ENCODE results near the gene TPH1. TPM values are rescaled to one million over a fixed set of nuclear protein-coding genes. Genes with fewer than 3 reads are reported as not detected.

Gene TPH1
- total RNA-seq, 1 experiment from 2014 or later = 0.32 TPM

GRCh38 chr11:18065572-18065971, 19.5 kb upstream of the TPH1 start:
- H3K4me3 Mint-ChIP-seq (ENCODE audit: unreplicated experiment) = no peak overlapping the region
- CTCF ChIA-PET = no interaction called here
- intact Hi-C loops (cut with micrococcal nuclease; ENCODE audit: unreplicated experiment) = no loop called here
- Histone ChIP-seq H3K9me3 (no peaks in the 10 kb centered on the region), H3K4me1 (no peaks in the 10 kb centered on the region), H3K4me3 (ENCODE audit: low read depth, low read length) (no peak overlapping the region), H3K36me3 (ENCODE audit: control insufficient read depth, insufficient read depth, low read length) (no peaks in the 10 kb centered on the region; the same call in 1 of the 2 replicates), H3K27me3 (replicated peaks; ENCODE audit: control insufficient read depth, insufficient read depth, low read length) (no peaks in the 10 kb centered on the region)
- TF ChIP-seq CTCF (IDR thresholded peaks at IDR 0.05; ENCODE audit: insufficient read depth in 1 of 2, low read depth in 1 of 2, low read length in 1 of 2, severe bottlenecking in 1 of 2, unreplicated experiment in 1 of 2) = no peak
- POLR2A ChIA-PET = no interaction called here
- no peaks in the 10 kb centered on the region for H3K27me3 Mint-ChIP-seq (ENCODE audit: insufficient read depth, unreplicated experiment)
- no TSS peak for BruUV-seq (replicated peaks)
- DNase-seq = no peak
- H3K36me3 Mint-ChIP-seq (ENCODE audit: insufficient read depth, unreplicated experiment) = no peaks in the 10 kb centered on the region
- H3K4me1 Mint-ChIP-seq (ENCODE audit: low read depth, unreplicated experiment) = no peaks in the 10 kb centered on the region
- H3K27ac Mint-ChIP-seq (ENCODE audit: unreplicated experiment) = no peak overlapping the region
- H3K9me3 Mint-ChIP-seq (ENCODE audit: unreplicated experiment) = no peaks in the 10 kb centered on the region

GRCh38 chr11:18064450-18065054, 18.5 kb upstream of the TPH1 start:
- POLR2A ChIA-PET = no interaction called here
- intact Hi-C loops (cut with micrococcal nuclease; ENCODE audit: unreplicated experiment) = no loop called here
- H3K36me3 ChIP-seq (ENCODE audit: control insufficient read depth, insufficient read depth, low read length) = no peaks in the 10 kb centered on the region
- no peaks in the 10 kb centered on the region for H3K9me3 Mint-ChIP-seq (ENCODE audit: unreplicated experiment)
- BruUV-seq (replicated peaks) = no TSS peak
- no peaks in the 10 kb centered on the region for H3K27me3 Mint-ChIP-seq (ENCODE audit: insufficient read depth, unreplicated experiment)
- TF ChIP-seq CTCF (IDR thresholded peaks at IDR 0.05; ENCODE audit: insufficient read depth in 1 of 2, low read depth in 1 of 2, low read length in 1 of 2, severe bottlenecking in 1 of 2, unreplicated experiment in 1 of 2) = no peak
- H3K27ac Mint-ChIP-seq (ENCODE audit: unreplicated experiment) = no peak overlapping the region
- H3K4me3 Mint-ChIP-seq (ENCODE audit: unreplicated experiment) = no peak overlapping the region
- H3K4me1 ChIP-seq = no peaks in the 10 kb centered on the region
- no peaks in the 10 kb centered on the region for H3K9me3 ChIP-seq
- no peaks in the 10 kb centered on the region for H3K4me1 Mint-ChIP-seq (ENCODE audit: low read depth, unreplicated experiment)
- no peak overlapping the region for H3K4me3 ChIP-seq (ENCODE audit: low read depth, low read length)
- H3K36me3 Mint-ChIP-seq (ENCODE audit: insufficient read depth, unreplicated experiment) = no peaks in the 10 kb centered on the region
- DNase-seq = no peak
- CTCF ChIA-PET = no interaction called here
- H3K27me3 ChIP-seq (replicated peaks; ENCODE audit: control insufficient read depth, insufficient read depth, low read length) = no peaks in the 10 kb centered on the region

- H3K4me3 ChIP-seq (ENCODE audit: low read depth, low read length) = no peak overlapping the region
- Mint-ChIP-seq H3K4me3 (ENCODE audit: unreplicated experiment) (no peak overlapping the region), H3K36me3 (ENCODE audit: insufficient read depth, unreplicated experiment) (no peaks in the 10 kb centered on the region), H3K27me3 (ENCODE audit: insufficient read depth, unreplicated experiment) (no peaks in the 10 kb centered on the region), H3K9me3 (ENCODE audit: unreplicated experiment) (no peaks in the 10 kb centered on the region), H3K27ac (ENCODE audit: unreplicated experiment) (no peak overlapping the region), H3K4me1 (ENCODE audit: low read depth, unreplicated experiment) (no peaks in the 10 kb centered on the region)
- no peak for TF ChIP-seq CTCF (IDR thresholded peaks at IDR 0.05; ENCODE audit: insufficient read depth in 1 of 2, low read depth in 1 of 2, low read length in 1 of 2, severe bottlenecking in 1 of 2, unreplicated experiment in 1 of 2)
- DNase-seq = no peak
- no peaks in the 10 kb centered on the region for H3K9me3 ChIP-seq
- no TSS peak for BruUV-seq (replicated peaks)
- intact Hi-C loops (cut with micrococcal nuclease; ENCODE audit: unreplicated experiment) = no loop called here
- H3K36me3 ChIP-seq (ENCODE audit: control insufficient read depth, insufficient read depth, low read length) = no peaks in the 10 kb centered on the region
- no peaks in the 10 kb centered on the region for H3K4me1 ChIP-seq
- ChIA-PET CTCF (no interaction called here), POLR2A (no interaction called here)
- H3K27me3 ChIP-seq (replicated peaks; ENCODE audit: control insufficient read depth, insufficient read depth, low read length) = no peaks in the 10 kb centered on the region
Measured at GRCh38 chr11:18063862-18064434, 17.9 kb upstream of the TPH1 start.
